Measurements from ENCODE around the gene QRSL1.

GRCh38 chr6:106637717-106638341 is 8.5 kb downstream of the QRSL1 start:
- TF ChIP-seq CTCF (IDR thresholded peaks at IDR 0.05; ENCODE audit: insufficient read depth, low read length, poor library complexity, severe bottlenecking): no peak
- TF ChIP-seq EZH2phosphoT487 (conservative IDR thresholded peaks at IDR 0.05; ENCODE audit: low read length): no peak

Data from SU-DHL-6 (cell line).